Astrocyte (in vitro differentiated cells and primary cell): ENCODE data around the gene MDM1.

Experiments used
- CTCF ChIP-seq: IDR thresholded peaks from 2 replicates; pipeline ENCODE4 v1.5.1; 2011; ENCODE audit warnings: low read depth, mild to moderate bottlenecking, inconsistent platforms, low read length, moderate library complexity; ENCODE audit not compliant: insufficient read depth
- EZH2 ChIP-seq: IDR thresholded peaks from 2 replicates; pipeline ENCODE4 v1.6.1; 2012; ENCODE audit warnings: mild to moderate bottlenecking, low read length, inconsistent platforms; ENCODE audit not compliant: insufficient read depth

- peak; percentile 56 for TF ChIP-seq CTCF
- no peak for TF ChIP-seq EZH2
Observed at GRCh38 chr12:68317047-68317667, 15.0 kb downstream of the MDM1 start.
